NOMO-1 treated with dmso at 0.1 percent for 144 hours (cell line): ENCODE data around the gene SHKBP1.
A peak's percentile ranks its signal among the peaks of the same experiment; 100 is the strongest.
"Not testable (repeated sequence)": the region's sequence is repeated elsewhere in the genome, so short reads cannot be mapped to it uniquely, and the experiment has no call there.

Experiments
- DNase-seq: peaks from one replicate; lab custom pipeline; 2025; ENCODE audit not compliant: unreplicated experiment; lab: John Stamatoyannopoulos, UW

SHKBP1 gene

GRCh38 chr19:40555978-40556689 is 20.5 kb upstream of the SHKBP1 start:
- DNase-seq, result no peak

DNA sequence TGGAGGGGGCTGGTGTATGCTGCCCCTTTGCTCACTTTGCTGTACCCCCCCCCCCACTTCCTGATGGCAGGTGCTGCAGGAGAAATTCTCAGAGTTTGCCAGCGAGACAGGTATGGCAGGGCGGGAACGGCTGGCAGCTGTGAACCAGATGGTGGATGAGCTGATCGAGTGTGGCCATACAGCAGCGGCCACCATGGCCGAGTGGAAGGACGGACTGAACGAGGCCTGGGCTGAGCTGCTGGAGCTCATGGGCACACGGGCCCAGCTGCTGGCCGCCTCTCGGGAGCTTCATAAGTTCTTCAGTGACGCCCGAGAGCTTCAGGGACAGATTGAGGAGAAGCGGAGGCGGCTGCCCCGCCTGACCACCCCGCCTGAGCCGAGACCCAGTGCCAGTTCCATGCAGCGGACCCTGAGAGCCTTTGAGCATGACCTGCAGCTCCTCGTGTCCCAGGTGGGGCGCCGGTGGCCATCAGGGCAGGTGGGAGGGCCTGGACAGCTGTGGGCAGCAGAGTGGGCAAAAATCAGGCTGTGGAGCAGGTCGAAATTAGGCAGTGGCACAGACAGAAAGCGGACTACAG is 19.6 kb upstream of the SHKBP1 start:
- no peak for DNase-seq

GRCh38 chr19:40559394-40559793 is 17.3 kb upstream of the SHKBP1 start:
- DNase-seq, result no peak

- DNase-seq, result no peak
These were observed 16.6 kb upstream of the SHKBP1 start for GRCh38 chr19:40560092-40560507.

- no peak for DNase-seq
These were observed 14.7 kb upstream of the SHKBP1 start for GRCh38 chr19:40561947-40562346.

GRCh38 chr19:40564535-40564934 is 12.1 kb upstream of the SHKBP1 start:
- DNase-seq, result not testable (repeated sequence)

GRCh38 chr19:40565355-40565754 is 11.3 kb upstream of the SHKBP1 start:
- DNase-seq, result no peak

DNA sequence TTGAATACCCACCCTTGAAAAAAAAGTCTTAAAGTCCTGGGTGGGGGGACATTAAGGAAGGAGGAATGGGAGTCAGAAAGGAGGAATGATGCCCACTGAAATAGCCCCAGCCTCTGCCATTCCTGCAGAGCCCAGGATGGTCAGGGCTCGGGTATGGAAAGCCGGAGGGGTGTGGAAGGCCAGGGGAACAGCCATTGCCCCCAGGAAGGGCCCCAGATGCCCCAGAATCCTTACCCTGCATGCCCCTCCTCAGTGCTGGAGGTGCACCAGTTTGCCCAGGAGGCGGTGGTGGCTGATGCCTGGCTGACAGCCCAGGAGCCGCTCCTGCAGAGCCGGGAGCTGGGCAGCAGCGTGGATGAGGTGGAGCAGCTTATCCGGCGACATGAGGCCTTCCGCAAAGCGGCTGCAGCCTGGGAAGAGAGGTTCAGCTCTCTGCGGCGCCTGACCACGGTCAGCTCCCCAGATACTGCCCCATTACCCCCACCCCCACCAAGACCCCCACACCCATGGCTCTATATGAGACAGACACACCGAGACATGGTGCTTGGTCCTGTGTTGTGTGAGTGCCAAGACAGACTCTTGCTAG is 10.7 kb upstream of the SHKBP1 start:
- DNase-seq, result no peak

DNA sequence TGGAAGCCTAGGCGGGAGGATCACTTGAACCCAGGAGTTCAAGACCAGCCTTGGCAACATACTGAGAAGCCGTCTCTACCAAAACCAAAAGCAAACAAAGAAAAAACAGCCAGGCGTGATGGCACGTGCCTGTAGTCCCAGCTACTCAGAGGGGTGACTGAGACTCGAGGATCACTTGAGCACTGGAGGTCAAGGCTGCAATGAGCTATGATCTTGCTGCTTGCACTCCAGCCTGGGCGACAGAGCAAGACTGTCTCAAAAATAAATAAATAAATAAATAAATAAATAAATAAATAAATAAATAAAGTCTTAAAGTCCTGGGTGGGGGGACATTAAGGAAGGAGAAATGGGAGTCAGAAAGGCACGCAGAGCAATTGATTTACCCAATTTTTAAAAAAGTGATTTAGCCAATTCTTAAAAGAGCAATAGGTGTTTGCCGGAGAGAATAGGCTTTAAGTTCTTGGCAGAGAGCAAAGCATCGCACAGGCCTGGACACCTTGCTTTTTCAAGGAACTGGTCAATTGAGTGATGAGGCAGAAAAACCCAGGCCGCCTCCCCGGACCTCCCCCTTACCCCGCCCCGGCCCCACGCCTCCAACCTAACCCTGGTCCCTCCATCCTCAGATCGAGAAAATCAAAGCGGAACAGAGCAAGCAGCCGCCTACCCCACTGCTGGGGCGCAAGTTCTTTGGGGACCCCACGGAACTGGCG is 9.5 kb upstream of the SHKBP1 start:
- peak; percentile 10 for DNase-seq

GRCh38 chr19:40567750-40568494 is 8.8 kb upstream of the SHKBP1 start:
- no peak for DNase-seq

GRCh38 chr19:40570313-40571004 is 6.2 kb upstream of the SHKBP1 start:
- peak; percentile 98 for DNase-seq

DNA sequence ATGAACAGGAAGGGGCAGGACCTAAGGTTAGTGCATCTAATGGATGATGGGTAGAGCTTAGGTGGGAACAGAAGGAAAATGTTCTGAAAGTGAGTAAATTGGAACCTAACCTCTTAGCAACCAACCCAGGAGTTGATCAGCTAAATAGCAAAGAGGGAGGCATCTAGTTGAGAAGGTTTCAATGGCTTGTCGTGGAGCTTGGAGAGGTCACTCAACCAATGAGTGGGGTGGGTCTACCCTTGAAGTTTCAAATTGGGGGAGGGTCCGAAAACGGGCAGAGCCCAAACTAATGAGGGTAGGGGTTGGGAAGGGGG is 5.7 kb upstream of the SHKBP1 start:
- DNase-seq, result no peak

GRCh38 chr19:40571831-40572495 is 4.7 kb upstream of the SHKBP1 start:
- DNase-seq, result no peak

- DNase-seq, result no peak
These were observed 1.3 kb upstream of the SHKBP1 start for GRCh38 chr19:40575326-40575725.

- DNase-seq, result no peak
These were observed 505 bp upstream of the SHKBP1 start for GRCh38 chr19:40576151-40576584.

DNA sequence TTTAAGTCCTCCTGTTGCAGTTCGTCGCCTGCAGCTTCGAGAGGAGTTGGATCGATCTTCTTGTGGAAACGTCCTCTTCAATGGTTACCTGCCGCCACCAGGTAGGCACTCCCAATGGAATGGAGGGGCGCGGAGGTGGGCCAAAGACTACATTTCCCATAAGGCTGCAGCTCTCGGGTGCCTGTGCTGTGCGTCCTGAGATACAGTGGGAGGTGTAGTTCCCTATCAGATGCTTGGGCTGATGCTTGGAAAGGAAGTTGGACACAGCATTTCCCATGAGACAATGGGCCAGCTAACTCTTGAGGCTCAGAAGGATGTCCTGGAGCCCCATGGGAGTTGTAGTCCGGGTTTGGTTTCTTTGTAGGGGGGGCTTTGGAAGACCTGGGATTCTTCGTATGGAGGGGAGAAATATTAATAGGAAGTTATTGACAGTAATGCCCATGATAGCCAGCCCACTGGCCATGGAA is 1.8 kb downstream of the SHKBP1 start:
- peak; percentile 61 for DNase-seq

- DNase-seq, result no peak
These were observed 3.9 kb downstream of the SHKBP1 start for GRCh38 chr19:40580619-40581018.

DNA sequence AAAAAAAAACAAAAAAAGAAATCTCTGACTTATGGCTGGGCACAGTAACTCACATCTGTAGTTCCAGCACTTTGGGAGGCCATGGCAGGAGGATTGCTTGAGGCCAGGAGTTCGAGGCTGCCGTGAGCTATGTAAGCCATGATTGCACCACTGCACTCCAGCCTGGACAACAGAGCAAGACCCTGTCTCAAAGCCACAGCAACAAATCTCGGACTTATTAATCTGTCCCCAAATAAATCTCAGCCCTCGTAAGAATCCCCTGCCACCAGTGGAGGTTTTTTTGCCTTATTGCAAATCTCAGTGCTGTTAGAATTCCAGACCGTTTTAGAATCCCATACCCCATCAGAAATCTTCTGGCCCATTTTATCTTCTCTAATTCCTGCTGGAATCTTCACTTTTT is 4.9 kb downstream of the SHKBP1 start:
- no peak for DNase-seq

DNA sequence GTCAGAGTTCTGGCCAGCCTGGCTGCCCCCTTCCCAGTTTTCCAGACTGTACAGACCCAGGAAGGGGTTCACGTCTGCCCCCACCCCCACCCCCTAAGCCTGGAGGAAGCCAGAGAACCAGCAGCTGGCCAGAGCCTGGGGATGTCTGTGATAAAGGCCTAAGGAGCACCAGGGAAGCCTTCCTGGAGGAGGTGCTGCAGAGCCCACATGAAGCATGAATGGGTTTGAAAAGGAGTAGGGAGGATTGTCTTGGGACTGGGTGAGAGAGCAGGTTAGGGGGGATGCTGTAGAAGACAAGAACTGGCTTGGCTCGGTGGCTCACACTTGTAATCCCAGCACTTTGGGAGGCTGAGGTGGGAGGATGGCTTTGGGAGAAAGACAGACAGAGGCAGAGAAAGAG is 5.8 kb downstream of the SHKBP1 start:
- no peak for DNase-seq

- no peak for DNase-seq
These were observed 6.6 kb downstream of the SHKBP1 start for GRCh38 chr19:40583283-40583682.
